OCI-LY3 (cell line): ENCODE measurements around the gene PARN.

Experiments used
- EZH2phosphoT487 ChIP-seq: fragments of 200-600 bp; shearing (Covaris generic); IDR thresholded peaks from 2 replicates; pipeline ENCODE4 v1.6.1; 2018; ENCODE audit warnings: antibody characterized with exemption, mixed run types, low read depth
- TF ChIP-seq, protein P1 (sequence below): fragments of 200-600, 300-600 bp; sonication (generic); IDR thresholded peaks from 2 replicates; pipeline ENCODE4 v1.5.1; 2014; ENCODE audit warnings: antibody characterized with exemption, low read length, low read depth

DNA sequence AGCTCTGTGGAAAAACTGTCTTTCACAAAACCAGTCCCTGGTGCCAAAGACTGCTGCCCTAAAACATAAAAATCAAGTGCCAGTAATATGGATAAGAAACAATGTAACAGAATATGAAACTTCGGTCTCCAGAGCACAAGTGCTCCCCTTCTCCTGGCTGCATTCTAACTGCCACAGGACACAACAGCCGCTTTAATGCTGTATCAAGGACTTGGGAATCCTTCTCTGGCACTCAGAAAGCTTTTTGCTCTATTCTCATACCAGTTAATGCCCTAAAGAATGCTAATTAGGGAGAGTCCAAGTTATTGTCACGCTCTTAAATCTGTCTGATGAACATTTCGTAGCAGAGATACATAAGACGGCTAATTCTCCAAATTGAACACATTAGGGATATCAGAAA, 90.9 kb downstream of the PARN start:
- TF ChIP-seq, protein P1, sequence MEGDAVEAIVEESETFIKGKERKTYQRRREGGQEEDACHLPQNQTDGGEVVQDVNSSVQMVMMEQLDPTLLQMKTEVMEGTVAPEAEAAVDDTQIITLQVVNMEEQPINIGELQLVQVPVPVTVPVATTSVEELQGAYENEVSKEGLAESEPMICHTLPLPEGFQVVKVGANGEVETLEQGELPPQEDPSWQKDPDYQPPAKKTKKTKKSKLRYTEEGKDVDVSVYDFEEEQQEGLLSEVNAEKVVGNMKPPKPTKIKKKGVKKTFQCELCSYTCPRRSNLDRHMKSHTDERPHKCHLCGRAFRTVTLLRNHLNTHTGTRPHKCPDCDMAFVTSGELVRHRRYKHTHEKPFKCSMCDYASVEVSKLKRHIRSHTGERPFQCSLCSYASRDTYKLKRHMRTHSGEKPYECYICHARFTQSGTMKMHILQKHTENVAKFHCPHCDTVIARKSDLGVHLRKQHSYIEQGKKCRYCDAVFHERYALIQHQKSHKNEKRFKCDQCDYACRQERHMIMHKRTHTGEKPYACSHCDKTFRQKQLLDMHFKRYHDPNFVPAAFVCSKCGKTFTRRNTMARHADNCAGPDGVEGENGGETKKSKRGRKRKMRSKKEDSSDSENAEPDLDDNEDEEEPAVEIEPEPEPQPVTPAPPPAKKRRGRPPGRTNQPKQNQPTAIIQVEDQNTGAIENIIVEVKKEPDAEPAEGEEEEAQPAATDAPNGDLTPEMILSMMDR: no peak
- TF ChIP-seq EZH2phosphoT487: no peak
